NCI-H2196 treated with DMSO at 0.1 percent for 48 hours (cell line): ENCODE results near the gene DMC1.
"Not testable (repeated sequence)": the region's sequence is repeated elsewhere in the genome, so short reads cannot be mapped to it uniquely, and the experiment has no call there.

Experiments used
- DNase-seq: peaks from one replicate; lab custom pipeline; 2025; ENCODE audit not compliant: unreplicated experiment; lab: John Stamatoyannopoulos, UW

Gene DMC1

GRCh38 chr22:38470179-38470578, 99.8 kb downstream of the DMC1 start:
- DNase-seq: not testable (repeated sequence)

GRCh38 chr22:38469306-38469781, 100.6 kb downstream of the DMC1 start:
- no peak for DNase-seq
